ENCODE measurements around the gene RTN4R.

GRCh38 chr22:20312396-20313191 lies 44.5 kb upstream of the RTN4R start:
- no peak for TF ChIP-seq CTCF (IDR thresholded peaks at IDR 0.05; ENCODE audit: low read depth, low read length, poor library complexity, severe bottlenecking)
- no peak for TF ChIP-seq EZH2phosphoT487 (IDR thresholded peaks at IDR 0.05; ENCODE audit: borderline replicate concordance, low read length)

Data from DOHH2 (cell line).